Transverse colon (tissue), 4 donors: ENCODE measurements around the gene TP53TG3E. TPM values are rescaled to one million over a fixed set of nuclear protein-coding genes. Genes with fewer than 3 reads are reported as not detected.
A peak's percentile ranks its signal among the peaks of the same experiment; 100 is the strongest.
"Not testable (repeated sequence)": the region's sequence is repeated elsewhere in the genome, so short reads cannot be mapped to it uniquely, and the experiment has no call there.

Experiments
- DNase-seq: peaks from one replicate; pipeline ENCODE4 v3.0.0-alpha.2; 2019
- H3K27ac ChIP-seq, 4 donors: fragments of 200-600 bp; sonication (generic); 2 replicates each; pipeline ENCODE4 v1.5.1; 2016 to 2018; ENCODE audit warnings: inconsistent platforms in 4 of 4
- H3K27me3 ChIP-seq: fragments of 200-600 bp; sonication (generic); 2 replicates; pipeline ENCODE4 v1.5.1; 2017; ENCODE audit warnings: inconsistent platforms
- H3K36me3 ChIP-seq, 4 donors: fragments of 200-600 bp; sonication (generic); 2 replicates each; pipeline ENCODE4 v1.5.1; 2017 to 2019; ENCODE audit warnings: inconsistent platforms in 4 of 4
- H3K4me1 ChIP-seq, 4 donors: fragments of 200-600 bp; sonication (generic); 2 replicates each; pipeline ENCODE4 v1.5.1; 2017 to 2020; ENCODE audit warnings: inconsistent platforms in 4 of 4
- H3K4me3 ChIP-seq, 4 donors: fragments of 200-600 bp; sonication (generic); 1 replicate in 1 of 4; 2 replicates in 3 of 4; pipeline versions ENCODE4 v1.5.1 to v1.6.1; 2017 to 2019; ENCODE audit warnings: inconsistent platforms in 4 of 4
- H3K9me3 ChIP-seq, 2 donors: fragments of 200-600 bp; sonication (generic); 2 replicates each; pipeline ENCODE4 v1.5.1; 2017 to 2019; ENCODE audit warnings: inconsistent platforms in 2 of 2
- WGBS, 2 donors: methylation state at CpG; one replicate each; pipeline ENCODE4 v1.1.5; 2018; ENCODE audit warnings: low coverage in 1 of 2; 5-methylcytosine and 5-hydroxymethylcytosine counted together
- in situ Hi-C, 4 donors: fragments of 200-750 bp; cut with MboI; loops; one replicate each; pipeline versions ENCODE4 v1.15.0 to v1.15.1; 2017; ENCODE audit warnings: low sequenced_read_pairs in 3 of 4, low pct_ligation_motif_present in 1 of 4, low pct_unique_long_range_greater_than_20kb in 1 of 4
- intact Hi-C: fragments of 100-400 bp; cut with DNase I; formaldehyde crosslinking; loops from one replicate; pipeline ENCODE4 v1.15.1; 2023; ENCODE audit warnings: low total_unique reads
- small RNA-seq, 4 donors: library from RNA; depleted of rRNA; stranded (forward); fragments of <200 nt; gene quantifications; one replicate each; pipeline ENCODE3, GENCODE V24; 2016
- total RNA-seq, 4 donors: library from RNA; depleted of rRNA; stranded (reverse); fragments of >200 nt; gene quantifications; one replicate each; pipeline ENCODE4 v1.1.0, GENCODE V29; 2016

Gene TP53TG3E
- total RNA-seq = not detected

DNA sequence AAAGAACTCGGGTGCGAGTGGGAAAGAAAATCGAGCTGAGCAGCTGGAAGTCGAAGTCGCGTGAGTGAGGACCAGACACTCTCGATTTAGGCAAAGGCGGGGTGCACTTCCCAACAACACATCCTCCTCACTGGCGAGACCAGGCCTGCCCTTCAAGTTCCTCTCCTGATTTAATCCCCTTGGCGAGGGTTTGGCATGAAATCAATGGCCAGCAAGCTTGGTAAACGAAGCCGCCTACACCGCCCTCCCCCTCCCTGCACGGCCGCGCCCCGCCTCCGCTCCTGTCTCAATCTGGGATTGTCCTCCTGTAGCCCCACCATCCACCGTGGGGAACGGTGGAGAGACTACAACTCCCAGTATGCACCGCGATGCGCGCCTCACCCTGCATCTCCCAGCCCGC, at the start of gene TP53TG3E:
Gene TP53TG3E (plus strand): TSS at position 301 of the 400 bp plus-strand sequence. CDS start 68 bp downstream, at position 369.
- H3K36me3 ChIP-seq, H3K9me3 ChIP-seq, H3K4me1 ChIP-seq, H3K27ac ChIP-seq, H3K27me3 ChIP-seq, in situ Hi-C loops, intact Hi-C loops, DNase-seq, H3K4me3 ChIP-seq: not testable (repeated sequence)
- WGBS, 2 donors = no CpG with 5 or more reads among the region's 25 CpGs

GRCh38 chr16:33336226-33337012, 32.3 kb downstream of the TP53TG3E start:
- H3K4me1 ChIP-seq, H3K4me3 ChIP-seq, H3K36me3 ChIP-seq, H3K9me3 ChIP-seq, H3K27ac ChIP-seq, intact Hi-C loops, in situ Hi-C loops, H3K27me3 ChIP-seq: not testable (repeated sequence)
- WGBS, 2 donors = 39 to 53% methylated on average over 2 to 4 of the region's 4 CpGs
- DNase-seq = peak; percentile 41

- H3K4me3 ChIP-seq, H3K27me3 ChIP-seq, H3K9me3 ChIP-seq, H3K27ac ChIP-seq, in situ Hi-C loops, intact Hi-C loops, H3K36me3 ChIP-seq, H3K4me1 ChIP-seq: not testable (repeated sequence)
- 71 to 78% methylated on average over 4 to 5 of the region's 5 CpGs for WGBS, 2 donors
- DNase-seq = peak; percentile 37
Observed at GRCh38 chr16:33337627-33338542, 33.8 kb downstream of the TP53TG3E start.

DNA sequence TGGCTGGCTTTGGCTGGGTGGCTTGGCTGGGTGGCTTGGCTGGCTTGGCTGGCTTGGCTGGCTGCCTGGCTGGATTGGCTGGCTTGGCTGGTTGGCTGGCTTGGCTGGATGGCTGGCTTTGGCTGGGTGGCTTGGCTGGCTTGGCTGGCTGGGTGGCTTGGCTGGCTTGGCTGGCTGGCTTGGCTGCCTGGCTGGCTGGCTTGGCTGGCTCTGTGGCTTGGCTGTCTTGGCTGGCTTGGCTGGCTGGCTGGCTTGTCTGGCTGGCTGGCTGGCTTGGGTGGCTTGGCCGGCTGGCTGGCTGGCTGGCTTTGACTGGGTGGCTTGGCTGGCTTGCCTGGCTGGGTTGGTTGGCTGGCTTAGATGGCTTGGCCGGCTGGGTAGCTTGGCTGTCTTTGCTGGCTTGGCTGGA, 34.4 kb downstream of the TP53TG3E start:
- in situ Hi-C loops, H3K4me1 ChIP-seq, intact Hi-C loops, H3K9me3 ChIP-seq, H3K36me3 ChIP-seq, H3K27me3 ChIP-seq, H3K27ac ChIP-seq, H3K4me3 ChIP-seq: not testable (repeated sequence)
- 74 to 90% methylated on average over 1 to 2 of the region's 2 CpGs for WGBS, 2 donors
- peak; percentile 23 for DNase-seq

DNA sequence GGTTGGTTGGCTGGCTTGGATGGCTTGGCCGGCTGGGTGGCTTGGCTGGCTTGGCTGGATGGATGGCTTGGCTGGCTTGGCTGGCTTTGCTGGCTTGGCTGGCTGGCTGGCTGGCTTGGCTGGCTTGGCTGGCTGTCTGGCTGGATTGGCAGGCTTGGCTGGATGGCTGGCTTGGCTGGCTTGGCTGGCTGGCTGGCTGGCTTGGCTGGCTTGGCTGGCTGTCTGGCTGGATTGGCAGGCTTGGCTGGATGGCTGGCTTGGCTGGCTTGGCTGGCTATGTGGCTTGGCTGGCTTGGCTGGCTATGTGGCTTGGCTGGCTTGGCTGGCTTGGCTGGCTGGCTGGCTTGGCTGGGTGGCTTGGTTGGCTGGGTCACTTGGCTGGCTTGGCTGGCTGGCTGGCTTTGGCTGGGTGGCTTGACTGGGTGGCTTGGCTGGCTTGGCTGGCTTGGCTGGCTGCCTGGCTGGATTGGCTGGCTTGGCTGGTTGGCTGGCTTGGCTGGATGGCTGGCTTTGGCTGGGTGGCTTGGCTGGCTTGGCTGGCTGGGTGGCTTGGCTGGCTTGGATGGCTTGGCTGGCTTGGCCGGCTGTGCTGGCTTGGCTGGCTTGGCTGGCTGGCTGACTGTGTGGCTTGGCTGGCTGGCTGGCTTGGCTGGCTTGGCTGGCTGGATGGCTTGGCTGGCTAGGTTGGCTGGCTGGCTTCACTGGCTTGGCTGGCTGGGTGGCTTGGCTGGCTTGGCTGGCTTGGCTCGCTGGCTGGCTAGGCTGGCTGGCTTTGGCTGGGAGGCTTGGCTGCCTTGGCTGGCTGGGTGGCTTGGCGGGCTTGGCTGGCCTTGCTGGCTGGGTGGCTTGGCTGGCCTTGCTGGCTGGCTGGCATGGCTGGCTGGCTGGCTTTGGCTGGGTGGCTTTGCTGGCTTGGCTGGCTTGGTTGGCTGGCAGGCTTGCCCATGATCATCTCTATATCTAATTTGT, 35.3 kb downstream of the TP53TG3E start:
- H3K27ac ChIP-seq, H3K27me3 ChIP-seq, H3K4me1 ChIP-seq, H3K4me3 ChIP-seq, in situ Hi-C loops, intact Hi-C loops, H3K36me3 ChIP-seq, H3K9me3 ChIP-seq: not testable (repeated sequence)
- DNase-seq = peak; percentile 45
- 75 to 81% methylated on average over 2 to 4 of the region's 4 CpGs for WGBS, 2 donors

Small RNAs within 50 kb of the gene (small RNA-seq; reads per million reads assigned to genes)
- gene AC141257.3 = 0 reads per million in 4 donors

Other genes starting within 250 kb of the TP53TG3E start
- gene TP53TG3C, start 110.1 kb upstream of the TP53TG3E start, total RNA-seq = not detected
- not detected for gene TP53TG3B, start 56.5 kb downstream of the TP53TG3E start, total RNA-seq
- not detected for gene TP53TG3F, start 155.3 kb downstream of the TP53TG3E start, total RNA-seq